HT1080 (cell line): Measurements from ENCODE around the gene RFC1. TPM values are rescaled to one million over a fixed set of nuclear protein-coding genes. Genes with fewer than 3 reads are reported as not detected.
"Not testable (repeated sequence)": the region's sequence is repeated elsewhere in the genome, so short reads cannot be mapped to it uniquely, and the experiment has no call there.

Source experiments
- DNase-seq: peaks from one replicate; pipeline ENCODE4 v3.0.0-alpha.2; 2015; ENCODE audit warnings: low read depth
- total RNA-seq: library from RNA; depleted of rRNA; stranded (reverse); fragments of >200 nt; shearing (Covaris generic); gene quantifications from 2 replicates; pipeline ENCODE4 v1.2.3, GENCODE V29; 2014

Gene RFC1
- total RNA-seq, 1 experiment from 2014 or later, result 27.7 TPM

GRCh38 chr4:39305912-39306677 lies 60.1 kb downstream of the RFC1 start:
- no peak for DNase-seq

DNA sequence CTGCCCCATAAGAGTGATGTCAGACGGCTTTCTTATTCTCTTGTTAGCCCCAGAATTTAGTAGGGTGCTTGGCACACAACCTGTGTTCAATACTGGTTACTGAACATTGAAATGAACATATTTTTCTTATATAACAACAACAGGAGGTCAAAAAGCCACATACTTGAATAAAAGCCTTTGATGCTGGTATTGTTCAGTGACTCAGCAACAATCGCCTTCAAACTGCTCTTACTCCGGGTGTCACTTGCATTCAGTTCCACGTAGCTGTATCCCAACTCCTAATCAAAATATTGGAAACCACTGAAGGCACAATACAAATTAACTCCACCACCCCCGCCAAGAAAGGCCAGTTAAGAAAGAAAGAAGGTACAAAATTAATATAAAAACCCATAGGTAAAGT lies 61.5 kb downstream of the RFC1 start:
- DNase-seq, result no peak

DNA sequence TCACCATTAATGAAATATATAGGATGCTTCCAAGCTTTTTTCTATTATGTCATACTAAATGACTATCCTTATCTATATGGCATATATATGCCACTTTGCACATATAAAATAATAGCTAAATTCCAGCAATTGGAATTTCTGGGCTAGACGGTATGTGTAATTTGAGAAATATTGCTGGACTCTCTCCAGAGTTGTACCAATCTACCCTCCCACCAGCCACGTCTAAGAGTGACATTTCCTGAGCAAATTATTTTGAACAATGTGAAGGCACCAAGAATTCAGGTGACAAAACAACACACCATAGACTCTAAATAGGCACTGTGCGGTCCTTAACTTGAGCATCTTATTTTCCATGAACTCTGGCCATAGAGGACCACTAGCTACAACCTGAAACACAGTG lies 62.3 kb downstream of the RFC1 start:
- no peak for DNase-seq

DNA sequence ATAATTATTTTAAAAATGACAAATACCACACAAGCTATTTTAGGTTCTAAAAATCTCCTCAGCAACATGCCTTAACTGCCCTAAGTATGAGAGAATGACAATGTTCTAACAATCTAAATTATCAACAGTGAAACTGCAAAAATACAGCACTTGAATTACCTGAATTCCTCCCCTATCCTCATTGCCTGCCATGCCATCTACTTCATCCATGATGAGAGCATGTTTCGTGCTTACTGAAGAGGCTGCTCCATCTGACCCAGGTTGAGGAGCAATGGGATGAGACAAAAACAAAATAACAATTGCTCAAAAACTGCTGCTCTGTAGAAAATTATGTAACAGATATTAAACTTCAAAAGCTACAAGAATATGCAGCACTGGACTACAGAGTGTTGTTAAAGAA lies 63.3 kb downstream of the RFC1 start:
- DNase-seq, result no peak

DNA sequence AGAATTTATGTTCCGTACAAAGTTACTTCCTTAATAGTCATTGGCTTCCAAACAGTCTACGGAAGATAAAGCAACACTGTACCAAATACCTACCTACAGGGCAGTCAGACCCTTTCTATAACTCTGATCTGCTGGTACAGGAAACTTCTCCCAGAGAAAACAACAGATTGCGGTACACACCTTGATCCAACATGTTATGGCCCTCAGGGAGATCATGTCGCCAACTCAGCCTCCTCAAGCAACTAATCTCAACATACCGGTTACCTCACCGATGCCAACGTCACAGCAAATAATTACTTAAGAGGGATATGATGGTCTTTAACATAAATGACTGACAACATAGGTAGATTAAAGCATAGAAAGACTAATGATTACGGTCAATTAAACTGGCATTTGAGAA lies 70.4 kb downstream of the RFC1 start:
- DNase-seq, result no peak

- DNase-seq, result not testable (repeated sequence)
Measured at GRCh38 chr4:39292433-39292832, 73.7 kb downstream of the RFC1 start.

GRCh38 chr4:39291686-39292085 lies 74.5 kb downstream of the RFC1 start:
- DNase-seq, result no peak

- no peak for DNase-seq
Measured at GRCh38 chr4:39287223-39287622, 78.9 kb downstream of the RFC1 start.

DNA sequence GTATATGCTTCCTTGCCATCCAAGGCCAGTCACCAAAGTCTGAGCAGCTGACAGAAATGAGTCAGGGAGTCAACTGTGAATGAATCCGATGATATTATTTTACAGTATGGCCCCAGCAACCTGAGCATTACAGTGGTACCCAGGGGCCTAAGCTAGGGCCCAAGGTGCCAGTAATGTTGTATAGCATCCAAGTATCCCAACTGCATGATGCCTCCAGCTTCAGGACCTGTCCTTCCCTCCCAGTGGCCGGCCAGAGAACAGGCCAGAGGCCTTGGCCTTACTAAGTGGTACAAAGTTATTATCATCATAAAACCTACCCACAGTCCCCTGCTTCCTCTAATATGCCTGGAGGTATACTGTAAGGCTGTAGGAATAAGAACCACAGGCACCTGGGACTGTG lies 79.9 kb downstream of the RFC1 start:
- DNase-seq, result no peak

GRCh38 chr4:39285853-39286252 lies 80.3 kb downstream of the RFC1 start:
- DNase-seq, result no peak

GRCh38 chr4:39285111-39285795 lies 80.9 kb downstream of the RFC1 start:
- DNase-seq, result no peak

- no peak for DNase-seq
Measured at GRCh38 chr4:39280770-39281169, 85.4 kb downstream of the RFC1 start.

DNA sequence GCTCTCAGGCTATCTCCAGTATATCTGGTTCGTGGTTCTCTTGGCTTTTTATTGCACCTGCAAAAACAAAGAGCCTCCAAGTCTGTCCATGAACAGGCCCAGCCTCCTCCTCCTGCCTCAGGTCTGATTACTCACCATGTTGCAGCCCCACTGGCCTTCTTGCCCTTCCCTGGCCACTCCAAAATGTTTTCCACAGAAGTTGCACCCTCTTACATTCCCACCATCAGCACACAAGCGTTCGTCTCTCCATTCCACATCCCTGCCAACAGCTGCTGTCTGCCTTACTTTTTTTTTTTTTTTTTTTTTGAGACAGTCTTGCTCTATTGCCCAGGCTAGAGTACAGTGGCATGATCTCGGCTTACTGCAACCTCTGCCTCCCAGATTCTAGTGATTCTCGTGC lies 86.7 kb downstream of the RFC1 start:
- DNase-seq, result no peak

DNA sequence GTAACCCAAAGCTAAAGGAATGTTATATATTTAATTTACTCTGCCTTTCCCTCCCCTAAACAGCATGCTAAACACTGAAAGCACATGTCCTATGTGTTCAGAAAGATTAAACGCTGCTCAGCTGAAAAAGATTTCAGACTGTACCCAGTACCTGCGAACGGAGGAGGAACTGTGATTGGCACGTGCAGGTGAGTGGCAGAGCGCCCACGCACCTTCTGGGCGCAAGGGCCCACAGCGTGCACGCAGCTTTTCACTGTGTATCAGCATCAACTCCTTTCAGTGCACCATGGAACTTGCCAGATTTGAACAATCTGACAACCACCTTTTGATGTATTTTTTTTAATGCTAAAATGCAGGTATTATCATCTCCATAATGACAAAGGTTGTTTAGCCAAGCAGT lies 87.7 kb downstream of the RFC1 start:
- DNase-seq, result no peak

- not testable (repeated sequence) for DNase-seq
Measured at GRCh38 chr4:39277661-39278060, 88.5 kb downstream of the RFC1 start.

DNA sequence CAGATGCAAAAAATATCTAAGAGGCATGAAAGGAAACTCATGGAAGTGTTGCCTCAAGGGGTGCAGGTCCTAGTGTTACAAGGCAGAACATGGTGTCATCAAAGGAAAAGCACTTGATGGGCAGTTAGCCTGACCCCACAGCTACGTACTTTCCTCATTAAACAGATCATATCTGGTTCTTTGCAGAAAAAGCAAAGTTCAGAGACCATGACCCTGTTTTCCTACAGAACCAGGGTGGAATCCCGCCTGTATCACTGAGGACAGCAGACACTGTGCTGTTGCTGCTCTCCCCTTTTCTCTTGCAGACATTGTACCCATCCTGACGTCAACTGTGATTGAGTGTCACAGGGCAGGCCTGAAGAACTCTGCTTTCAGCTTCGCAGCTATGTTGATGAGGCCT lies 91.7 kb downstream of the RFC1 start:
- DNase-seq, result no peak

GRCh38 chr4:39263895-39264294 lies 102.3 kb downstream of the RFC1 start:
- no peak for DNase-seq

- peak; percentile 16 for DNase-seq
Measured at GRCh38 chr4:39259571-39260330, 106.4 kb downstream of the RFC1 start.

DNA sequence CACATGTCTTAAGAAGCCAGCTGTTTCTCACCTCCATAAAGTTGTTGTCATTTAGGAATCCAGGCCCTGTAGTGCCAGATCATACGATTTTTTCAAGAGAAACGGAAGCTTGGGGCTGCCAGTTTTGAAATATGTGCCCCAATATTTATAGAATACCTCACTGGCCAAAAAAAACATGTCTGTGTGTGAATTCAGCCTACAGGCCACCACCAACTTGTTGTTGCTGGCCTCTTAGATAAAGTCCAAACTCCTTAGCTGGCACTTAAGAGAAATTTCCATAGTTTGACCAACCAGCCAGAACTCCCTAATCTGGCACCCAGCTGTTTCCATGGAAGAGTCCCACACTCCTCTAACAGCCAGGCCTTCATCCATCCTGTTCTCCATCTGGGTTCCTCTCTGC lies 109.7 kb downstream of the RFC1 start:
- DNase-seq, result no peak

GRCh38 chr4:39255871-39256270 lies 110.3 kb downstream of the RFC1 start:
- no peak for DNase-seq

GRCh38 chr4:39255266-39255665 lies 110.9 kb downstream of the RFC1 start:
- peak; percentile 92 for DNase-seq

DNA sequence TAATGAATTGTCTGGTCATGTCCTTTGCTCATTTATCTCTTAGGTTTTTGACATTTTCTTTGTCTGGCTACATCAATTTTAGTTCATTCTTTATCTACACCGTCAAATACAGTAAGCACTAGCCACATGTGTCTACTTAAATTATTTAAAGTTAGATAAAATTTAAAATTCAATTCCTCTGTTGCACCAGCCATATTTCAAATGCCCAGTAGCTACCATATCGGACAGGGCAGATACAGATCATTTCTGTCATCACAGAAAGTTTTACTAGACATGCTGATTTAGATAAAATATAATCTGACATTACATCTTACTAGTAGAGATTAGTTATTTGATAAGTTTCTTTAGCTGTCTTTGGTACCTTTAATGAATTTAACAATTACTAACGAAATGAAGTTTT lies 122.7 kb downstream of the RFC1 start:
- DNase-seq, result no peak
